ENCODE results near the gene KIR2DL1.

- TF ChIP-seq CTCF (IDR thresholded peaks at IDR 0.05), result no peak
- TF ChIP-seq POLR2A (IDR thresholded peaks at IDR 0.05), result no peak
Measured at GRCh38 chr19:54804571-54804970, 35.0 kb downstream of the KIR2DL1 start.
